ENCODE results near the gene OR2A5.

DNA sequence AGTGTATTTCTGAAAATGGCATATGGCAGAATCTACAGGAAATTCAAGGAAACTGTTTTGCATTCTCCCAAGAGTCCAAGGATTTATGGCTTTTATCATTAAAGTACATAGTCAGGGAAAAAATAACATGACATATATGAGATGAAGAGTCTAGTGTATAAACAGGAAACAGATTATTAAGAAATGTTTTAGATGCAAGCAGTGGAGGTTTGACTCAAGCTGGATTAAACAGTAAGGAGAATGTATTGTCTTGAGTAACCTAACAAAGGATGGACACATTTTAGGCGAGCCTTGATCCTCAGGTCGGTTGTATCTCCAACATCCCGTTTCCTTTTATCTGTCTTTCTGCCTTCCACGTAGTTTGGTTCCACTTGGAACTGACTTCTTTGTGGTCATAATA is 30.7 kb upstream of the OR2A5 start:
- TF ChIP-seq, protein P1, sequence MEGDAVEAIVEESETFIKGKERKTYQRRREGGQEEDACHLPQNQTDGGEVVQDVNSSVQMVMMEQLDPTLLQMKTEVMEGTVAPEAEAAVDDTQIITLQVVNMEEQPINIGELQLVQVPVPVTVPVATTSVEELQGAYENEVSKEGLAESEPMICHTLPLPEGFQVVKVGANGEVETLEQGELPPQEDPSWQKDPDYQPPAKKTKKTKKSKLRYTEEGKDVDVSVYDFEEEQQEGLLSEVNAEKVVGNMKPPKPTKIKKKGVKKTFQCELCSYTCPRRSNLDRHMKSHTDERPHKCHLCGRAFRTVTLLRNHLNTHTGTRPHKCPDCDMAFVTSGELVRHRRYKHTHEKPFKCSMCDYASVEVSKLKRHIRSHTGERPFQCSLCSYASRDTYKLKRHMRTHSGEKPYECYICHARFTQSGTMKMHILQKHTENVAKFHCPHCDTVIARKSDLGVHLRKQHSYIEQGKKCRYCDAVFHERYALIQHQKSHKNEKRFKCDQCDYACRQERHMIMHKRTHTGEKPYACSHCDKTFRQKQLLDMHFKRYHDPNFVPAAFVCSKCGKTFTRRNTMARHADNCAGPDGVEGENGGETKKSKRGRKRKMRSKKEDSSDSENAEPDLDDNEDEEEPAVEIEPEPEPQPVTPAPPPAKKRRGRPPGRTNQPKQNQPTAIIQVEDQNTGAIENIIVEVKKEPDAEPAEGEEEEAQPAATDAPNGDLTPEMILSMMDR (IDR thresholded peaks at IDR 0.05), result no peak
- TF ChIP-seq POLR2A (IDR thresholded peaks at IDR 0.05), result no peak
